Vagina (tissue), 2 donors: Measurements from ENCODE around the gene GTF3C5.

ENCODE experiments used
- POLR2A ChIP-seq, 2 donors: fragments of 450-650 bp; IDR thresholded peaks; one replicate each; pipeline ENCODE4 v1.6.1; 2017; ENCODE audit warnings: antibody characterized with exemption in 2 of 2, mild to moderate bottlenecking in 2 of 2, moderate library complexity in 2 of 2
- POLR2AphosphoS5 ChIP-seq, 2 donors: sonication (generic); formaldehyde crosslinking; IDR thresholded peaks; one replicate each; pipeline ENCODE4 v1.9.0; 2017; ENCODE audit warnings: antibody characterized with exemption in 2 of 2, mild to moderate bottlenecking in 2 of 2, low read depth in 1 of 2; ENCODE audit not compliant: insufficient read depth in 1 of 2
- TF ChIP-seq, protein P1 (sequence below), 3 experiments: fragments of 450-650 bp in 2 of 3; fragments of 200-600 bp in 1 of 3; sonication (generic) in 1 of 3; IDR thresholded peaks; one replicate each; pipeline ENCODE4 v1.5.1; 2017 to 2019; ENCODE audit warnings: antibody characterized with exemption in 3 of 3, mild to moderate bottlenecking in 2 of 3, moderate library complexity in 2 of 3

DNA sequence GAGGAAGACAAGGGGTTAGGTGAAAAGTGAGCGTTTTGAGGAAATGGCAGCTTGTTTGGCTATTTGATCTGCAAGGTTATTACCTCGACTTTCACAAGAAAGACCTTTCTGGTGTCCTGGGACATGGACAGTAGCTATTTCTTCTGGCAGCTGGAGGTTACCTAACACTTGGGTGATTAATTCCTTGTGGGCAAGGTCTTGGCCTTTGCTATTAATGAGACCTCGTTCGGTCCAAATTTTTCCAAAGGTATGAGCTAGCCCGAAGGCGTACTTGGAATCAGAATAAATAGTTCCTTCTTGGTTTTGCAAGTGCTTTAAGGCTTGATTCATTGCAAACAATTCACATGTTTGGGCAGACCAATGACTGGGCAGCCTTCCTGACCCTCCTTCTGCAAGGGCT, 4.9 kb downstream of the GTF3C5 start:
- TF ChIP-seq, protein P1, sequence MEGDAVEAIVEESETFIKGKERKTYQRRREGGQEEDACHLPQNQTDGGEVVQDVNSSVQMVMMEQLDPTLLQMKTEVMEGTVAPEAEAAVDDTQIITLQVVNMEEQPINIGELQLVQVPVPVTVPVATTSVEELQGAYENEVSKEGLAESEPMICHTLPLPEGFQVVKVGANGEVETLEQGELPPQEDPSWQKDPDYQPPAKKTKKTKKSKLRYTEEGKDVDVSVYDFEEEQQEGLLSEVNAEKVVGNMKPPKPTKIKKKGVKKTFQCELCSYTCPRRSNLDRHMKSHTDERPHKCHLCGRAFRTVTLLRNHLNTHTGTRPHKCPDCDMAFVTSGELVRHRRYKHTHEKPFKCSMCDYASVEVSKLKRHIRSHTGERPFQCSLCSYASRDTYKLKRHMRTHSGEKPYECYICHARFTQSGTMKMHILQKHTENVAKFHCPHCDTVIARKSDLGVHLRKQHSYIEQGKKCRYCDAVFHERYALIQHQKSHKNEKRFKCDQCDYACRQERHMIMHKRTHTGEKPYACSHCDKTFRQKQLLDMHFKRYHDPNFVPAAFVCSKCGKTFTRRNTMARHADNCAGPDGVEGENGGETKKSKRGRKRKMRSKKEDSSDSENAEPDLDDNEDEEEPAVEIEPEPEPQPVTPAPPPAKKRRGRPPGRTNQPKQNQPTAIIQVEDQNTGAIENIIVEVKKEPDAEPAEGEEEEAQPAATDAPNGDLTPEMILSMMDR (IDR thresholded peaks at IDR 0.05): no peak
- TF ChIP-seq POLR2AphosphoS5 (IDR thresholded peaks at IDR 0.05; ENCODE audit: insufficient read depth in 1 of 2, low read depth in 1 of 2) (no peak), POLR2A (IDR thresholded peaks at IDR 0.05) (no peak)
